SK-N-SH (cell line): ENCODE data around the gene TDRD10. TPM values are rescaled to one million over a fixed set of nuclear protein-coding genes. Genes with fewer than 3 reads are reported as not detected.

ENCODE experiments used
- CTCF ChIA-PET: fragments of 300-600, 350-600 bp; formaldehyde crosslinking; extraction: SDS; loops from one replicate; lab custom pipeline; 2021; lab: Yijun Ruan, JAX
- POLR2A ChIA-PET: fragments of 350-600 bp; sonication (Branson Sonifier 250); formaldehyde crosslinking; extraction: SDS; loops from one replicate; lab custom pipeline; 2020; ENCODE audit warnings: antibody characterized with exemption, inconsistent platforms; lab: Yijun Ruan, JAX
- DNase-seq: peaks from one replicate; pipeline ENCODE4 v3.0.0; 2012
- H2AFZ ChIP-seq: fragments of 200-600 bp; sonication (generic); 2 replicates; pipeline ENCODE4 v1.8.1; 2016; ENCODE audit warnings: antibody characterized with exemption, mild to moderate bottlenecking, low read depth
- H3F3A ChIP-seq: fragments of 200-600 bp; sonication (generic); replicated peaks from 2 replicates; pipeline ENCODE3; 2016; ENCODE audit warnings: antibody characterized with exemption, mild to moderate bottlenecking; ENCODE audit not compliant: insufficient read depth
- H3K27ac ChIP-seq, 2 experiments: fragments of 200-500 bp in 1 of 2; fragments of 200-600 bp in 1 of 2; sonication (Bioruptor generic) in 1 of 2; sonication (generic), shearing (Covaris generic) in 1 of 2; 2 replicates each; pipeline versions ENCODE4 v1.5.1 to v1.6.1; 2014 to 2016; ENCODE audit warnings: low read depth in 2 of 2, inconsistent platforms in 1 of 2, low read length in 1 of 2, mild to moderate bottlenecking in 1 of 2, mixed read lengths in 1 of 2
- H3K27me3 ChIP-seq: fragments of 200-600 bp; sonication (generic), shearing (Covaris generic); 2 replicates; pipeline ENCODE4 v1.6.1; 2016; ENCODE audit warnings: mixed run types; ENCODE audit not compliant: insufficient read depth
- H3K36me3 ChIP-seq, 2 experiments: fragments of 200-500 bp in 1 of 2; fragments of 200-600 bp in 1 of 2; sonication (Bioruptor generic) in 1 of 2; sonication (generic) in 1 of 2; replicated peaks in 1 of 2; 2 replicates each; pipeline versions ENCODE3 to v1.5.1; 2014 to 2016; ENCODE audit warnings: low read length in 1 of 2, mild to moderate bottlenecking in 1 of 2; ENCODE audit not compliant: insufficient read depth in 2 of 2, control insufficient read depth in 1 of 2
- H3K4me1 ChIP-seq, 2 experiments: fragments of 200-500 bp in 1 of 2; fragments of 200-600 bp in 1 of 2; sonication (Bioruptor generic) in 1 of 2; sonication (generic), shearing (Covaris generic) in 1 of 2; 2 replicates each; pipeline versions ENCODE4 v1.5.1 to v1.6.1; 2014 to 2016; ENCODE audit warnings: low read depth in 1 of 2, low read length in 1 of 2, mixed run types in 1 of 2; ENCODE audit not compliant: insufficient read depth in 2 of 2, control insufficient read depth in 1 of 2
- H3K4me2 ChIP-seq: fragments of 200-600 bp; sonication (generic), shearing (Covaris generic); 2 replicates; pipeline ENCODE4 v1.6.1; 2017; ENCODE audit warnings: mixed run types
- H3K4me3 ChIP-seq, 2 experiments: fragments of 200-500 bp in 1 of 2; fragments of 200-600 bp in 1 of 2; sonication (Bioruptor generic) in 1 of 2; sonication (generic), shearing (Covaris generic) in 1 of 2; 2 replicates each; pipeline versions ENCODE4 v1.5.1 to v1.8.1; 2014 to 2016; ENCODE audit warnings: low read depth in 2 of 2, inconsistent platforms in 1 of 2, low read length in 1 of 2, mild to moderate bottlenecking in 1 of 2, mixed read lengths in 1 of 2, moderate library complexity in 1 of 2
- H3K79me2 ChIP-seq: fragments of 200-600 bp; sonication (generic); 2 replicates; pipeline ENCODE4 v1.8.1; 2017; ENCODE audit warnings: mild to moderate bottlenecking; ENCODE audit not compliant: insufficient read depth
- H3K9ac ChIP-seq: fragments of 200-600 bp; sonication (generic); 2 replicates; pipeline ENCODE4 v1.6.1; 2017; ENCODE audit warnings: mixed run types
- H3K9me2 ChIP-seq: fragments of 200-600 bp; sonication (generic); 2 replicates; pipeline ENCODE4 v1.6.1; 2017; ENCODE audit warnings: mixed run types
- H3K9me3 ChIP-seq: fragments of 200-600 bp; sonication (generic); 2 replicates; pipeline ENCODE4 v1.6.1; 2017; ENCODE audit warnings: mixed run types, mild to moderate bottlenecking, moderate library complexity
- H4K20me1 ChIP-seq: fragments of 200-600 bp; sonication (generic); 2 replicates; pipeline ENCODE4 v1.6.1; 2017; ENCODE audit warnings: mild to moderate bottlenecking, mixed run types; ENCODE audit not compliant: insufficient read depth
- FOSL2 ChIP-seq: IDR thresholded peaks from 2 replicates; pipeline ENCODE4 v1.4.0; 2012; ENCODE audit warnings: low read depth, mild to moderate bottlenecking, moderate library complexity, borderline replicate concordance
- FOXJ3 ChIP-seq: sonication (generic); formaldehyde crosslinking; IDR thresholded peaks from 2 replicates; pipeline ENCODE4 v1.5.1; 2020; ENCODE audit warnings: mild to moderate bottlenecking, missing genetic modification reagents
- FOXM1 ChIP-seq: IDR thresholded peaks from 2 replicates; pipeline ENCODE4 v1.4.0; 2012; ENCODE audit warnings: low read depth, mild to moderate bottlenecking
- GABPA ChIP-seq: IDR thresholded peaks from 2 replicates; pipeline ENCODE4 v1.4.0; 2012; ENCODE audit warnings: low read depth, mild to moderate bottlenecking
- GATA2 ChIP-seq: sonication (generic); formaldehyde crosslinking; IDR thresholded peaks from 2 replicates; pipeline ENCODE4 v1.5.0; 2020; ENCODE audit warnings: mild to moderate bottlenecking, missing genetic modification reagents
- JUND ChIP-seq: IDR thresholded peaks from 2 replicates; pipeline ENCODE4 v1.4.0; 2012
- MEF2A ChIP-seq: IDR thresholded peaks from 2 replicates; pipeline ENCODE4 v1.4.0; 2012; ENCODE audit warnings: low read depth, borderline replicate concordance
- NFIC ChIP-seq: IDR thresholded peaks from 2 replicates; pipeline ENCODE4 v1.4.0; 2012; ENCODE audit warnings: borderline replicate concordance
- NRF1 ChIP-seq: IDR thresholded peaks from 2 replicates; pipeline ENCODE4 v1.6.1; 2012; ENCODE audit warnings: low read depth, mild to moderate bottlenecking, low read length
- POLR2AphosphoS5 ChIP-seq: IDR thresholded peaks from 2 replicates; pipeline ENCODE4 v1.6.1; 2012; ENCODE audit warnings: low read depth, low read length
- RAD21 ChIP-seq: IDR thresholded peaks from 2 replicates; pipeline ENCODE4 v1.6.1; 2012; ENCODE audit warnings: mild to moderate bottlenecking, low read length
- RCOR1 ChIP-seq: fragments of 150-350 bp; IDR thresholded peaks from 2 replicates; pipeline ENCODE4 v1.6.1; 2017; ENCODE audit warnings: antibody characterized with exemption, low read length
- RFX5 ChIP-seq: IDR thresholded peaks from 2 replicates; pipeline ENCODE4 v1.6.1; 2012; ENCODE audit warnings: mild to moderate bottlenecking, improper control_type of control experiment, low read length
- RXRA ChIP-seq: IDR thresholded peaks from 2 replicates; pipeline ENCODE4 v1.4.0; 2012; ENCODE audit warnings: low read depth, mild to moderate bottlenecking, borderline replicate concordance
- SIN3A ChIP-seq: IDR thresholded peaks from 2 replicates; pipeline ENCODE4 v1.6.1; 2012; ENCODE audit warnings: low read depth, mild to moderate bottlenecking, low read length, moderate library complexity, borderline replicate concordance
- SMC3 ChIP-seq: IDR thresholded peaks from 2 replicates; pipeline ENCODE4 v1.6.1; 2012; ENCODE audit warnings: low read depth, low read length, improper control_type of control experiment
- TAF1 ChIP-seq: IDR thresholded peaks from 2 replicates; pipeline ENCODE4 v1.6.1; 2012; ENCODE audit warnings: low read depth, mild to moderate bottlenecking, low read length, moderate library complexity, borderline replicate concordance
- TEAD4 ChIP-seq: IDR thresholded peaks from 2 replicates; pipeline ENCODE4 v1.4.0; 2012; ENCODE audit warnings: mild to moderate bottlenecking, borderline replicate concordance; ENCODE audit not compliant: insufficient read depth
- WGBS: methylation state at CpG from one replicate; pipeline ENCODE4 v1.1.6; 2017; ENCODE audit warnings: low lambda C conversion rate; 5-methylcytosine and 5-hydroxymethylcytosine counted together
- polyA plus RNA-seq, 3 experiments: library from polyadenylated mRNA; depleted of rRNA; stranded (reverse); fragments of >200 nt; gene quantifications; 2 replicates each; pipeline ENCODE4 v1.2.3, GENCODE V29; 2012
- TF ChIP-seq, protein P1 (sequence below): IDR thresholded peaks from 2 replicates; pipeline ENCODE4 v1.4.0; 2012; ENCODE audit warnings: low read depth
- TF ChIP-seq, protein P2 (sequence below): fragments of 150-350 bp; IDR thresholded peaks from 2 replicates; pipeline ENCODE4 v1.6.1; 2017; ENCODE audit warnings: antibody characterized with exemption, low read length, low read depth, borderline replicate concordance
- TF ChIP-seq, protein P3 (sequence below): fragments of 200-600 bp; sonication (generic); IDR thresholded peaks from 2 replicates; pipeline ENCODE4 v1.6.1; 2017; ENCODE audit warnings: antibody characterized with exemption, mild to moderate bottlenecking, moderate library complexity
- TF ChIP-seq, protein P4 (sequence below): fragments of 150-350 bp; IDR thresholded peaks from 2 replicates; pipeline ENCODE4 v1.6.1; 2016; ENCODE audit warnings: mild to moderate bottlenecking, low read depth, low read length

The TDRD10 gene
- polyA plus RNA-seq, 1 of the 3 experiments (the other 2 are of a cell fraction): not detected

DNA sequence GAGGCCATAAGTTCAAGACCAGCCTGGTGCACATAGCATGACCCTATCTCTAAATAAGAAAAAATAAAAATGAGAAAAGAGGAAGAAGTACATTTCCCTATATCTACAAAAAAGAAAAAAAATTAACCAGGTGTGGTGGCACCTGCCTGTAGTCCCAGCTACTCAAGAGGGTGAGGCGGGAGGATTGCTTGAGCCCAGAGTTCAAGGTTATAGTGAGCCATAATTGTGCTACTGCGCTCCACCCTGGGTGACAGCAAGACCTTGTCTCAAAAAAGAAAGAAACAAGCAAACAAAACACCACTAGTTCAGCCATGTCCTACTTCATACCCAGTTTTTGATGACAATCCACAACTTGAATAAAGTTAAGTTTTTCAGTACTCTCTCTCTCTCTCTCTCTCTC lies 30.7 kb upstream of the TDRD10 start:
- no peak overlapping the region for H2AFZ ChIP-seq
- no peaks in the 10 kb centered on the region for H3K9me2 ChIP-seq
- peaks cover 7% of the 10 kb centered on the region for H3F3A ChIP-seq
- H4K20me1 ChIP-seq: no peaks in the 10 kb centered on the region
- no peak overlapping the region for H3K4me3 ChIP-seq
- H3K9ac ChIP-seq: no peak overlapping the region
- WGBS: 96% methylated on average over 2 of the region's 2 CpGs
- H3K27me3 ChIP-seq: no peaks in the 10 kb centered on the region
- no peaks in the 10 kb centered on the region for H3K9me3 ChIP-seq
- H3K27ac ChIP-seq: no peak overlapping the region
- H3K4me2 ChIP-seq: no peak overlapping the region
- POLR2A ChIA-PET: no interaction called here
- no peaks in the 10 kb centered on the region for H3K79me2 ChIP-seq
- DNase-seq: no peak
- CTCF ChIA-PET: interaction anchor here (0.7 to 3.5 kb wide), 3 partner anchors 9 to 1659 kb away, joined by 3 to 25 read pairs (median 3); no protein-coding TSS in a partner anchor
- no peaks in the 10 kb centered on the region for H3K36me3 ChIP-seq
- peaks cover 0 to 4% of the 10 kb centered on the region in 2 experiments; a peak in 1 of 4 replicates for H3K4me1 ChIP-seq
- no peak for TF ChIP-seq FOXM1
- TF ChIP-seq, protein P1, sequence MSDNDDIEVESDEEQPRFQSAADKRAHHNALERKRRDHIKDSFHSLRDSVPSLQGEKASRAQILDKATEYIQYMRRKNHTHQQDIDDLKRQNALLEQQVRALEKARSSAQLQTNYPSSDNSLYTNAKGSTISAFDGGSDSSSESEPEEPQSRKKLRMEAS: no peak
- no peak for TF ChIP-seq JUND
- TF ChIP-seq, protein P2, sequence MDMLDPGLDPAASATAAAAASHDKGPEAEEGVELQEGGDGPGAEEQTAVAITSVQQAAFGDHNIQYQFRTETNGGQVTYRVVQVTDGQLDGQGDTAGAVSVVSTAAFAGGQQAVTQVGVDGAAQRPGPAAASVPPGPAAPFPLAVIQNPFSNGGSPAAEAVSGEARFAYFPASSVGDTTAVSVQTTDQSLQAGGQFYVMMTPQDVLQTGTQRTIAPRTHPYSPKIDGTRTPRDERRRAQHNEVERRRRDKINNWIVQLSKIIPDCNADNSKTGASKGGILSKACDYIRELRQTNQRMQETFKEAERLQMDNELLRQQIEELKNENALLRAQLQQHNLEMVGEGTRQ: no peak
- TF ChIP-seq GABPA: no peak
- TF ChIP-seq GATA2: no peak
- no peak for TF ChIP-seq RCOR1
- TF ChIP-seq NFIC: no peak
- no peak for TF ChIP-seq MEF2A
- TF ChIP-seq, protein P3, sequence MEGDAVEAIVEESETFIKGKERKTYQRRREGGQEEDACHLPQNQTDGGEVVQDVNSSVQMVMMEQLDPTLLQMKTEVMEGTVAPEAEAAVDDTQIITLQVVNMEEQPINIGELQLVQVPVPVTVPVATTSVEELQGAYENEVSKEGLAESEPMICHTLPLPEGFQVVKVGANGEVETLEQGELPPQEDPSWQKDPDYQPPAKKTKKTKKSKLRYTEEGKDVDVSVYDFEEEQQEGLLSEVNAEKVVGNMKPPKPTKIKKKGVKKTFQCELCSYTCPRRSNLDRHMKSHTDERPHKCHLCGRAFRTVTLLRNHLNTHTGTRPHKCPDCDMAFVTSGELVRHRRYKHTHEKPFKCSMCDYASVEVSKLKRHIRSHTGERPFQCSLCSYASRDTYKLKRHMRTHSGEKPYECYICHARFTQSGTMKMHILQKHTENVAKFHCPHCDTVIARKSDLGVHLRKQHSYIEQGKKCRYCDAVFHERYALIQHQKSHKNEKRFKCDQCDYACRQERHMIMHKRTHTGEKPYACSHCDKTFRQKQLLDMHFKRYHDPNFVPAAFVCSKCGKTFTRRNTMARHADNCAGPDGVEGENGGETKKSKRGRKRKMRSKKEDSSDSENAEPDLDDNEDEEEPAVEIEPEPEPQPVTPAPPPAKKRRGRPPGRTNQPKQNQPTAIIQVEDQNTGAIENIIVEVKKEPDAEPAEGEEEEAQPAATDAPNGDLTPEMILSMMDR: no peak
- TF ChIP-seq RXRA: no peak

DNA sequence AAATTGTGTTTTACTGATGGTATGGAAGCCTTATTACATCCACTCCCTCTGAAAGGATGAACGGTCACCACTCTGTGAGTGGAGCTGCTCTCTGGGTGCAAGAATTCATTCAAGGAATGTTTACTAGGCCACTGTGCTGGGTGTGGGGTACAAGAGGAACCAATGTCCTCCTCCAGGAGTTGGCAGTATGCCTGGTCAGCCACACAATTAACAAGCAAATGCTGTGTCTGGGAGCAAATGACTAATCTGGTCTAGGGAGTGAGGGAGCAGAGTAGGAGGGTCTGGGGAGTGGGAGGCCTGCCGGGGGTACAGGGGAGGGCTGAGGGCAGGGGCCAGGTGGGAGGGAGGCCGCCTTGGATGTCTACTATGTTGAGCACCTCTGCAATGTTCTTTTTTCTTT lies 27.2 kb upstream of the TDRD10 start:
- Histone ChIP-seq H3K79me2 (no peaks in the 10 kb centered on the region), H3K9me2 (no peaks in the 10 kb centered on the region), H4K20me1 (no peaks in the 10 kb centered on the region), H3K4me3 (no peak overlapping the region), H3K4me2 (no peak overlapping the region), H3K9me3 (no peaks in the 10 kb centered on the region), H3K27me3 (no peaks in the 10 kb centered on the region), H3K4me1 (peaks cover 0 to 5% of the 10 kb centered on the region in 2 experiments; a peak in 1 of 4 replicates), H3K27ac (no peak overlapping the region), H3F3A (peaks cover 7% of the 10 kb centered on the region), H3K9ac (no peak overlapping the region), H3K36me3 (no peaks in the 10 kb centered on the region), H2AFZ (no peak overlapping the region)
- CTCF ChIA-PET: interaction anchor here (0.9 to 2.1 kb wide), 2 partner anchors 72 to 81 kb away, joined by 3 to 8 read pairs; no protein-coding TSS in a partner anchor
- WGBS: 60% methylated on average over 3 of the region's 3 CpGs
- DNase-seq: no peak
- POLR2A ChIA-PET: no interaction called here
- TF ChIP-seq RFX5 (no peak), TEAD4 (no peak), RAD21 (no peak), FOXJ3 (CRISPR knock-in tag) (no peak), POLR2AphosphoS5 (no peak), GATA2 (no peak), NFIC (no peak), SIN3A (no peak), MEF2A (no peak), FOSL2 (no peak), SMC3 (no peak), RCOR1 (no peak), NRF1 (no peak), FOXM1 (no peak), TAF1 (no peak)
- TF ChIP-seq, protein P4, sequence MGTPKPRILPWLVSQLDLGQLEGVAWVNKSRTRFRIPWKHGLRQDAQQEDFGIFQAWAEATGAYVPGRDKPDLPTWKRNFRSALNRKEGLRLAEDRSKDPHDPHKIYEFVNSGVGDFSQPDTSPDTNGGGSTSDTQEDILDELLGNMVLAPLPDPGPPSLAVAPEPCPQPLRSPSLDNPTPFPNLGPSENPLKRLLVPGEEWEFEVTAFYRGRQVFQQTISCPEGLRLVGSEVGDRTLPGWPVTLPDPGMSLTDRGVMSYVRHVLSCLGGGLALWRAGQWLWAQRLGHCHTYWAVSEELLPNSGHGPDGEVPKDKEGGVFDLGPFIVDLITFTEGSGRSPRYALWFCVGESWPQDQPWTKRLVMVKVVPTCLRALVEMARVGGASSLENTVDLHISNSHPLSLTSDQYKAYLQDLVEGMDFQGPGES: no peak
- TF ChIP-seq, protein P3: no peak
